Measurements from ENCODE around the gene VSTM2L. TPM values are rescaled to one million over a fixed set of nuclear protein-coding genes. Genes with fewer than 3 reads are reported as not detected.

The VSTM2L gene
- total and polyA plus RNA-seq, 2 donors (not counting 3 experiments of a cell fraction or from before 2014, with no cell fraction given) = 0.18 TPM; not detected in 1

DNA sequence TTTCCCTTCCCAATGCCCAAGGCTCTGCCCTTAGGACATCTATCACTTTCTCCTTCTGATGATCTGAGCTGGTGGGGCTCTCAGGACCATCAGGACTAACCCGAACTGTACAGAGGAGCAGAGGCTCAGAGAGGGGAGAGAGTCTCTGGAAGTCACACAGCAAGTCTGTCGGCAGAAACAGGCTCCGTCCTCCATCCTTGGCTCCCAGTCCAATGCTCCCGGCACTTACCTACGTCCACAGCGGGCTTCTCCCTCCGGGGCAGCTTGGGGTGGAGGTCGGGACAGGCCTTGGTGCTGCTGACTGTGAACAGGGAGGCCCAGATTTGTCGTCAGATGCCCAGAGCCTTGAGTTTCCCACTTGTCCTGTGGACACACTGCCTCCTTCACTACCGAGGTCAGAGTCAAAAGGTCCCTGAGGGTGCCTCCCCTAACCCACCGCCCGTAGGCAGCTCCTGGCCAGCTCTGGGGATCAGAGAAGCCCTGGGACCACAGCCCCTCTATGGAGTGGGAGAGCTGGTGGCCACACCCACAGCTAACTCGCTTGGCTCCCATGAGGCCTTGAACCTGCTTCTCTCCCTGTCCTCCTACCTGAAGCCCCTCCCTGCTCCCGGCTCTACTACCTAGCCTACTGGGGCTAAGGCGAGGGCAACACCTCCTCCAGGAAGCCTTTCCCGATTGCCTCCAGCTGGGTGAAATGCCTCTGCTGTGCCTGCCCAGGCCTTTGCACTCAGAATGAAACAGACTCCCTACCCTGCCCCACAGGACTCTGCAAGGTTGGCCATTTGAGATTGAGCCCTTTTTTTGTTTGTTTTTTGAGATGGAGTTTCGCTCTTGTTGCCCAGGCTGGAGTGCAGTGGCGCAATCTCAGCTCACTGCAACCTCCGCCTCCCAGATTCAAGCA is 22.6 kb downstream of the VSTM2L start:
- H2AFZ ChIP-seq (ENCODE audit: low read depth, low read length) = no peak overlapping the region
- intact Hi-C loops (cut with micrococcal nuclease) = no loop called here
- H3K4me2 ChIP-seq (ENCODE audit: insufficient read depth, low read length) = no peak overlapping the region
- no TSS peak for BruUV-seq (replicated peaks)
- H3K79me2 ChIP-seq (ENCODE audit: control insufficient read depth, insufficient read depth, low read length) = no peaks in the 10 kb centered on the region
- no peak overlapping the region for H3K4me3 ChIP-seq (replicated peaks in 1 of 3; ENCODE audit: insufficient read depth in 1 of 3, low read depth in 1 of 3, low read length in 3 of 3)
- H3K27ac ChIP-seq (ENCODE audit: insufficient read depth, low read depth, low read length) = no peak overlapping the region
- no peak for TF ChIP-seq JUN (IDR thresholded peaks at IDR 0.05; ENCODE audit: borderline replicate concordance, insufficient read depth, insufficient read length, low read depth)
- no peak for TF ChIP-seq MYC (IDR thresholded peaks at IDR 0.05; ENCODE audit: low read depth, low read length)
- TF ChIP-seq FOS (IDR thresholded peaks at IDR 0.05; ENCODE audit: borderline replicate concordance, insufficient read depth, low read length) = no peak
- TF ChIP-seq, protein P1, sequence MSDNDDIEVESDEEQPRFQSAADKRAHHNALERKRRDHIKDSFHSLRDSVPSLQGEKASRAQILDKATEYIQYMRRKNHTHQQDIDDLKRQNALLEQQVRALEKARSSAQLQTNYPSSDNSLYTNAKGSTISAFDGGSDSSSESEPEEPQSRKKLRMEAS (IDR thresholded peaks at IDR 0.05; ENCODE audit: insufficient read depth, insufficient read length) = no peak
- TF ChIP-seq POLR2AphosphoS5 (IDR thresholded peaks at IDR 0.05; ENCODE audit: insufficient read depth, low read depth, low read length) = no peak
- no peak for TF ChIP-seq EZH2 (IDR thresholded peaks at IDR 0.05; ENCODE audit: borderline replicate concordance, low read depth, low read length, severe bottlenecking)
- TF ChIP-seq, protein P2, sequence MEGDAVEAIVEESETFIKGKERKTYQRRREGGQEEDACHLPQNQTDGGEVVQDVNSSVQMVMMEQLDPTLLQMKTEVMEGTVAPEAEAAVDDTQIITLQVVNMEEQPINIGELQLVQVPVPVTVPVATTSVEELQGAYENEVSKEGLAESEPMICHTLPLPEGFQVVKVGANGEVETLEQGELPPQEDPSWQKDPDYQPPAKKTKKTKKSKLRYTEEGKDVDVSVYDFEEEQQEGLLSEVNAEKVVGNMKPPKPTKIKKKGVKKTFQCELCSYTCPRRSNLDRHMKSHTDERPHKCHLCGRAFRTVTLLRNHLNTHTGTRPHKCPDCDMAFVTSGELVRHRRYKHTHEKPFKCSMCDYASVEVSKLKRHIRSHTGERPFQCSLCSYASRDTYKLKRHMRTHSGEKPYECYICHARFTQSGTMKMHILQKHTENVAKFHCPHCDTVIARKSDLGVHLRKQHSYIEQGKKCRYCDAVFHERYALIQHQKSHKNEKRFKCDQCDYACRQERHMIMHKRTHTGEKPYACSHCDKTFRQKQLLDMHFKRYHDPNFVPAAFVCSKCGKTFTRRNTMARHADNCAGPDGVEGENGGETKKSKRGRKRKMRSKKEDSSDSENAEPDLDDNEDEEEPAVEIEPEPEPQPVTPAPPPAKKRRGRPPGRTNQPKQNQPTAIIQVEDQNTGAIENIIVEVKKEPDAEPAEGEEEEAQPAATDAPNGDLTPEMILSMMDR (IDR thresholded peaks at IDR 0.05; ENCODE audit: extremely low read depth in 1 of 2, insufficient read depth in 1 of 2, low read depth in 1 of 2, low read length in 2 of 2) = no peak
- TF ChIP-seq GATA2 (IDR thresholded peaks at IDR 0.05; ENCODE audit: insufficient read depth, insufficient read length, low read depth, low read length) = no peak
- TF ChIP-seq POLR2A (IDR thresholded peaks at IDR 0.05; ENCODE audit: low read depth, low read length) = no peak
- no peaks in the 10 kb centered on the region for H3K36me3 ChIP-seq (ENCODE audit: control insufficient read depth in 2 of 2, extremely low read depth in 1 of 2, insufficient read depth in 2 of 2, low read length in 2 of 2)
- H4K20me1 ChIP-seq (replicated peaks; ENCODE audit: control insufficient read depth, extremely low read depth, insufficient read depth, low read length) = no peaks in the 10 kb centered on the region
- no peaks in the 10 kb centered on the region for H3K9me1 ChIP-seq (replicated peaks; ENCODE audit: control insufficient read depth, extremely low read depth, insufficient read depth, low read length)
- dilution Hi-C loops (cut with MboI; ENCODE audit: extremely low pct_ligation_motif_present, low sequenced_read_pairs) = no loop called here
- H3K9ac ChIP-seq (replicated peaks; ENCODE audit: extremely low read depth, insufficient read depth, low read length) = no peak overlapping the region
- no peak for DNase-seq (ENCODE audit: low read depth, low spot score)
- peaks cover 3 to 4% of the 10 kb centered on the region in 2 experiments for H3K27me3 ChIP-seq (ENCODE audit: control insufficient read depth in 2 of 2, insufficient read depth in 2 of 2, low read length in 2 of 2)
- POLR2A ChIA-PET = interaction anchor here (0.6 kb wide), 1 partner anchor 413 kb away, joined by 3 read pairs; no protein-coding TSS in a partner anchor
- FAIRE-seq = no peak
- CTCF ChIA-PET = interaction anchor here (0.6 to 1.6 kb wide), 3 partner anchors 11 to 295 kb away, joined by 3 to 5 read pairs (median 4); no protein-coding TSS in a partner anchor
- no peaks in the 10 kb centered on the region for H3K4me1 ChIP-seq (ENCODE audit: control insufficient read depth, extremely low read depth, insufficient read depth, low read length)
- H3K9me3 ChIP-seq (replicated peaks; ENCODE audit: control insufficient read depth, insufficient read depth, low read length) = no peaks in the 10 kb centered on the region
